Activated naive CD4-positive, alpha-beta T cell treated with anti-CD3 and anti-CD28 coated beads, Interleukin-2, amount 50 U/mL, for 24 hours (primary cell): ENCODE data around the gene SYCE1L.
"Not testable (repeated sequence)": the region's sequence is repeated elsewhere in the genome, so short reads cannot be mapped to it uniquely, and the experiment has no call there.

Source experiments
- H3K27ac Mint-ChIP-seq: one replicate; pipeline ENCODE4 v1.8.0; 2021; ENCODE audit warnings: mild to moderate bottlenecking, mixed read lengths
- H3K27me3 Mint-ChIP-seq: one replicate; pipeline ENCODE4 v1.8.0; 2021; ENCODE audit warnings: mixed read lengths
- H3K36me3 Mint-ChIP-seq: one replicate; pipeline ENCODE4 v1.8.0; 2021; ENCODE audit warnings: mixed read lengths
- H3K4me1 Mint-ChIP-seq: one replicate; pipeline ENCODE4 v1.8.0; 2021; ENCODE audit warnings: mixed read lengths
- H3K4me3 Mint-ChIP-seq: one replicate; pipeline ENCODE4 v1.8.0; 2021; ENCODE audit warnings: mild to moderate bottlenecking, mixed read lengths
- H3K9me3 Mint-ChIP-seq: one replicate; pipeline ENCODE4 v1.8.0; 2021; ENCODE audit warnings: mixed read lengths

SYCE1L gene

DNA sequence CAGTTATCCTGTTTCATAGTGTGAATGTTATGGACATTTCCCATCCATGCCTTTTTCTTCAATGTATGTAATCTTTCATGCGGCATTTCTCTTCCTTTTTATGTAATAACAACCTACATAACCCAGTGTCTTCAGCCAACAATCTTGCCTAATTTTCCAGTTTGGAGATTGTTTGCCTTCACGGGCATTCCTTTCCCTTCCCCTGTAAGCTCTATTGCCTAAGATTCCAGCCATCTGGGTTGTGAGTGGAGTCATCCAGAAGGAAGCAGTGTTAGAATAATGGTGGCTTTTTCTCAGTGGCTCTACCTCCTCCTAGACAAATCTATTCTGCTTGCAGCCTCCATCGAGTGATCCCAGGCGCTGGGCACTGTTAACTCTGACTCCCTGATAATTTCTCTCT is 22.3 kb downstream of the SYCE1L start:
- Mint-ChIP-seq H3K27ac (no peak overlapping the region), H3K27me3 (no peaks in the 10 kb centered on the region), H3K4me1 (no peaks in the 10 kb centered on the region), H3K4me3 (no peak overlapping the region), H3K36me3 (no peaks in the 10 kb centered on the region), H3K9me3 (no peaks in the 10 kb centered on the region)

DNA sequence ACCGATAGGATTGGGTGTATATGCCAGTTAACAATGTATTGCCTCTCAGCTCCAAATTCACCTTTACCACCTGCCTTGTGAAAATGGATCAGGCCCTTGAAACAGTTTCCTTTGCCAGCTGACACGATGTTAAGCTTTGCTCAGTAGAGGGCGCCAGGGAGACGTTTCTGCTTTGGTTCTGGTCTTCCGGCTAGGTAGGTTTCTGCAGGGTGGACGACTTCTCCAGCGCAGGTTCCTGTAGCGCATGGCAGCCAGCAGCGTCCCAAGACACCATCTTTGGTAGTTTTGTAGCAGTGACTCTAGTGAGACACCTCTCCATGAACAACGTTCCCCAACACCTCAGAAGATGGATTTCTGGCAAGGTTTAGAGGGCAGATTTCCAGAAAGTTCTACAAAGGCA is 24.0 kb downstream of the SYCE1L start:
- Mint-ChIP-seq H3K36me3 (no peaks in the 10 kb centered on the region), H3K27ac (no peak overlapping the region), H3K4me1 (no peaks in the 10 kb centered on the region), H3K9me3 (no peaks in the 10 kb centered on the region), H3K27me3 (no peaks in the 10 kb centered on the region), H3K4me3 (no peak overlapping the region)

DNA sequence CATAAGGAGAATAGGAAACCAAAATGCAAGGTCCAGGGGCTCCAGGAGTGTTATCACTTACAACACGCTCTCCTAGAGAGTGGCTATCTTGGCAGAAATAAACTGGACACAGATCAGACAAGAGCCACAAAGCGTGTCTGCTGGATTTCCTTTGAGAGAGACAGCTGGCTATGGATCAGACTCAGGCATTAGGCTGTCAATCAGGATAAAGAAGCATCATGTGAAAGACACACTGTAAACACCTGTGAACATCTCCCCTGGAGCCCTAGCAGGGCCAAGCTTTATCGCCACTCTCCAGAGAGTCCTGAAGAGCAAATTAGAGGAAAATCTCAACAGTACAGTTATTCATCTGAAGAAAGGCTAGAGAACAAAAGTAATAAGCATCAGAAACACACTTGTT is 26.0 kb downstream of the SYCE1L start:
- H3K4me1 Mint-ChIP-seq: no peaks in the 10 kb centered on the region
- H3K27me3 Mint-ChIP-seq: peaks cover 3% of the 10 kb centered on the region
- H3K36me3 Mint-ChIP-seq: no peaks in the 10 kb centered on the region
- H3K27ac Mint-ChIP-seq: no peak overlapping the region
- H3K4me3 Mint-ChIP-seq: no peak overlapping the region
- no peaks in the 10 kb centered on the region for H3K9me3 Mint-ChIP-seq

DNA sequence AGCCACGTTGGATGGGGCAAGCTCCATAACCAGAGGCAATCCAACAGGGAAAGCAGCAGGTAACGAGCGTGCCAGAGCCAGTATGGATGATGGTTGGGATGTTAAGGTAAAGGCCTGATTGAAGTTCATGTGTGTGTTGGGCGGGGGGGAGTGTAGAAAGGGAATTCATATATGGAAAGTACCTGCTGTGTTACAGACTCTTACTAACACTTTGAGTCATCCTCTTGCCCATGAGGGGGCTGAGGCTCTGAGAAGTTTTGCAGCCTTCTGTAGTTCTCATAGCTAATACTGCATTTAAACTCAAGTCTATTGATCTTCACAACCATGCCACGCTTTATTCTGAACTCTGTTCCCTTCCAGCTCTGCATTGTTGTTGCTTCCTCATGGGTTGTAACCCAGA is 28.5 kb downstream of the SYCE1L start:
- no peak overlapping the region for H3K27ac Mint-ChIP-seq
- no peaks in the 10 kb centered on the region for H3K9me3 Mint-ChIP-seq
- H3K36me3 Mint-ChIP-seq: no peaks in the 10 kb centered on the region
- H3K4me3 Mint-ChIP-seq: no peak overlapping the region
- H3K4me1 Mint-ChIP-seq: no peaks in the 10 kb centered on the region
- H3K27me3 Mint-ChIP-seq: peaks cover 6% of the 10 kb centered on the region

DNA sequence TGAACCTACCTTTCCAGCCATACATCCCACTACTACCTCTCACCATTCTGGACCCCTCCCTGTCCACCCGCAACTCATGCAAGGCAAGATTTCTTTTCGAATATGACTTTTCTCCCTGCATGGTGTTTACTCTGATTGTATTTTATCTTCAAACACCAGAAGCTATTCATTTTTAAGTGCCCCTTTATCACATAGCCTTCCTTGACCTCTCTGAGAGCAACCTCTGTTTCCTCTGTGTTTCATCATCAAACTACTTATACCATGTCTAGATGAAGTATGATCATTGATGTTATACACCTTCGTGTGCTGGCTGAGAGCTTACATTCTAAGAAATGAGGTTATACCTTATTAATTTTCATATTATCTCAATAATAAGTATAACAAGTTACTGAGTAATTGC is 31.8 kb downstream of the SYCE1L start:
- no peak overlapping the region for H3K27ac Mint-ChIP-seq
- H3K27me3 Mint-ChIP-seq: peaks cover 11% of the 10 kb centered on the region
- no peak overlapping the region for H3K4me3 Mint-ChIP-seq
- H3K4me1 Mint-ChIP-seq: peaks cover 2% of the 10 kb centered on the region
- H3K36me3 Mint-ChIP-seq: no peaks in the 10 kb centered on the region
- no peaks in the 10 kb centered on the region for H3K9me3 Mint-ChIP-seq

DNA sequence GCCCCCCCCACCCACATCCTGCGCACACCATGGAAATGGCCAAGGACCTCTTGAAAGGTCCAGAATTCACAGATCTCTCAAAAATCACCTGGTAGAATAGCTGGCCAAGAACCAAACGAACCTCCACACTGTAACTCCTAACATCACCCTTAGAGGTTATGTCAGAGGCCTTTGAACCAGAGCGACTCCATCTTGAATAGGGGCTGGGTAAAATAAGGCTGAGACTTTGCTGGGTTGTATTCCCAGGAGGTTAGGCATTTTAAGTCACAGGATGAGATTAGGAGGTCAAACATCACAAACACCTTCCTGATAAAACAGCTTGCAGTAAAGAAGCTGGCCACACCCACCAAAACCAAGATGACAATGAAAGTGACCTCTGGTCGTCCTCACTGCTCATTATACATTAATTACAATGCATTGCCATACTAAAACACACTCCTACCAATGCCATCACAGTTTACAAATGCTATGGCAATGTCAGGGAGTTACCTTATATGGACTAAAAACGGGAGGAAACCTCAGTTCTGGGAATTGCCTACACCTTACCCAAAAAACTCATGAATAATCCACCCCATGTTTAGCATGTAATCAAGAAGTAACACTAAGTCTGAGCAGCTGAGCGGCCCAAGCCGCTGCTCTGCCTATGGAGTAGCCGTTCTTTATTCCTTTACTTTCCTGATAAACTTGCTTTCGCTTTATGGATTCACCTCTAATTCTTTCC is 34.8 kb downstream of the SYCE1L start:
- H3K4me1 Mint-ChIP-seq: peaks cover 6% of the 10 kb centered on the region
- H3K36me3 Mint-ChIP-seq: no peaks in the 10 kb centered on the region
- no peak overlapping the region for H3K4me3 Mint-ChIP-seq
- H3K27ac Mint-ChIP-seq: no peak overlapping the region
- peaks cover 17% of the 10 kb centered on the region for H3K27me3 Mint-ChIP-seq
- no peaks in the 10 kb centered on the region for H3K9me3 Mint-ChIP-seq

DNA sequence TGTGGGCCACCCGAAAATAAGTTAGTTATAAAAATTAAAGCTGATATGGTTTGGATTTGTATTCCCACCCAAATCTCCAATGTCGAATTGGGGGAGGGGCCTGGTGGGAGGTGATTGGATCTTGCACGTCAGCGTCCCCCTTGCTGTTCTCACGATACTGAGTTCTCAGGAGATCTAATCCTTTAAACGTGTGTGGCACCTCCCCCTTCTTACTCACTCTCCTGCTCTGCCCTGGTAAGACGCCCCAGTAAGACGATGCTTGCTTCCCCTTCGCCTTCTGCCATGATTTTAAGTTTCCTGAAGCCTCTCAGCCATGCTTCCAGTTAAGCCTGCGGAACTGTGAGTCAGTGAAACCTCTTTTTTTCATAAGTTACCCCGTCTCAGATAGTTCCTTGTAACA is 35.4 kb downstream of the SYCE1L start:
- Mint-ChIP-seq H3K27me3 (peaks cover 17% of the 10 kb centered on the region), H3K9me3 (no peaks in the 10 kb centered on the region), H3K4me1 (peaks cover 6% of the 10 kb centered on the region), H3K36me3 (no peaks in the 10 kb centered on the region), H3K27ac (no peak overlapping the region), H3K4me3 (no peak overlapping the region)

DNA sequence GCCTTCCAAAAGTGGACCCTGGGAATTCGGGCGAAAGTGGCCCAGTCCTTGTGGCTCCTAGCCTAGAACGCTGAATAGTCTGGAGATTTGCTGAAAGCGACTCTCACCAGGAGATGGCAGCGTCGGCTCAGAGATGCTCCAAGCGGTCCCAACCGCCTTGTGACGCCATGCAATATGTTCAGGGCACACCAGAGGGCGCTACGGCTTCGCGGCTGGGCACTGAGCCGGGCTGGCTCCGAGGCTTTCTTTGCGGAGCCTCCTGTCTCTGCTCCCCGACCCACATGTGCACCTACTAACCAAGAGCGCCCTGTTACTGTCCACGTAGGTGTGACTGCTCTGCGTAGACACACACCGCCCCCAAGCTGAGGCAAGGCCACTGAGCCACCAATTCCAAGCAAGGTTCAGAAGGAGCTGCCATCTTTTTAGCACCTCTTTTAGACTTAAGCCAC is 36.9 kb downstream of the SYCE1L start:
- Mint-ChIP-seq H3K4me3 (peak overlapping the region; percentile 60), H3K27ac (no peak overlapping the region), H3K4me1 (peaks cover 6% of the 10 kb centered on the region), H3K36me3 (no peaks in the 10 kb centered on the region), H3K9me3 (no peaks in the 10 kb centered on the region), H3K27me3 (peaks cover 13% of the 10 kb centered on the region)

DNA sequence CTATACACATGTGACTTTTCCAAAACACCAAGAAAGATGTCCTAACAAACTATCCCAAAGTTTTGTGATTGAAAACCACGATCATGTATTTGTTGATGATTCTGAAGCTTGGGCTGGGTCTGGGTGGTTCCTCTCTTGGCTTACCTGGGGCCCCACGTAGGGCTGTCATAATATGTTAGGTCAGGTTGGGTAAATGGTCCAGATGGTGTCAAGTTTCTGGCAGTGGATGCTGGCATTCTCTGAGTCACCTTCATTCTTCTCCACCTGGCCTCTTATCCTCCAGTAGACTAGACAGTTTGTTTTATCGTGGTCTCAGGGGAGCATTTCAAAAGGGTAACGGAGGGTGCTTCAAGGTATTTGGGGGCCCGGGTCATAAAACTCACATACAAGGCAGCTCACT is 39.4 kb downstream of the SYCE1L start:
- Mint-ChIP-seq H3K9me3 (no peaks in the 10 kb centered on the region), H3K27ac (no peak overlapping the region), H3K36me3 (no peaks in the 10 kb centered on the region), H3K27me3 (peaks cover 13% of the 10 kb centered on the region), H3K4me3 (no peak overlapping the region), H3K4me1 (peaks cover 6% of the 10 kb centered on the region)

DNA sequence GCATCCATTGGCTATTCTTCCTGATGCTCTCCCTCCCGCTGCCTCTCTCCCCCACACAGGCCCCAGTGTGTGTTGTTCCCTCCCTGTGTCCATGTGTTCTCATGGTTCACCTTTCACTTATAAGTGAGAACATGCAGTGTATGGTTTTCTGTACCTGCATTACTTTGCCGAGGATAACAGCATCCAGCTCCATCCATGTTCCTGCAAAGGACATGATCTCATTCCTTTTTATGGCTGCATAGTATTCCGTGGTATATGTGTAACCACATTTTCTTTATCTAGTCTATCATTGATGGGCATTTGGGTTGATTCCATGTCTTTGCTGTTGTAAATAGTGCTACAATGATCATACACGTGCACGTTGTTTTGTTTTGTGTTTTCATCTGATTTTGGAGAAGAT is 43.3 kb downstream of the SYCE1L start:
- H3K4me1 Mint-ChIP-seq, H3K9me3 Mint-ChIP-seq, H3K27me3 Mint-ChIP-seq, H3K36me3 Mint-ChIP-seq, H3K4me3 Mint-ChIP-seq, H3K27ac Mint-ChIP-seq: not testable (repeated sequence)

DNA sequence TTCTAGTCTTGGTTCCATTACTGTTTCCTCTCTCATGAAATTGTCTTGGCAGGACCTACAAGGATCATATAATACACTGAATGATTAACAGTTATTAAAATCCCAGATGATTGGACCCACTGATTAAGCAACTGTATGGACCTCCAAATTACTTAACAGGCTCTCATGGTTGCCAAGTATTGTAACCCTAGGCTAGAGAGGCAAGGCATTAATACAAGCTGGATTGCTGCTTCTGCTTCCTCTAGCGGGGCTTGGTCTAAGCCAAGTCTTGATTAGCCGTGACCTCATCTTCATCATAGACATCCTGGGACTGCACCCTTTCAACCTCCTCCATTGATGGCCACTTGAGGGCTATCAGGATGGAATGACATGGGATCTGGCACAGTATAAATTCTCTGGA is 46.9 kb downstream of the SYCE1L start:
- Mint-ChIP-seq H3K27me3 (no peaks in the 10 kb centered on the region), H3K4me1 (no peaks in the 10 kb centered on the region), H3K9me3 (no peaks in the 10 kb centered on the region), H3K27ac (peak overlapping the region; percentile 43), H3K4me3 (no peak overlapping the region), H3K36me3 (no peaks in the 10 kb centered on the region)

DNA sequence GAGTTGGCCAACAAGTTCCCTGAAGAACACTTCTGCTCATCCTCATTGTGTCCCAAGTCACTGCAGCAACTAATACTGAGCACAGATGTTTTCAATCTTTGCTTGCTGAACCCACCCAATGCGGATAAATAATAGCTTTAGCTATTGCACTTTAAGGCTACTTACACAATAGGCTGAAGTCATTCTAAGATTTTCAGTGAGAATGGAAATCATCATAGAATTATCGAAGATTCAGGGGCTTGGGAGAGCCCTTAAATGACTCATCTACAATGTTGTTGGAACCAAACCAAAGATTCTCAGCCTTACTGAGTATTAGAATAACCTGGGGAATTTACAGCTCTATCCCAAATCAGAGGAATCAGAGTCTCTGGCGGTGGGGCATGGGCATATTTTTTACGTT is 51.2 kb downstream of the SYCE1L start:
- H3K9me3 Mint-ChIP-seq: no peaks in the 10 kb centered on the region
- H3K27me3 Mint-ChIP-seq: peaks cover 3% of the 10 kb centered on the region
- H3K27ac Mint-ChIP-seq: no peak overlapping the region
- no peaks in the 10 kb centered on the region for H3K36me3 Mint-ChIP-seq
- H3K4me1 Mint-ChIP-seq: no peaks in the 10 kb centered on the region
- H3K4me3 Mint-ChIP-seq: no peak overlapping the region
